Epithelial cell of esophagus (primary cell): Measurements from ENCODE around the gene EDC4.

ENCODE experiments used
- DNase-seq: peaks from one replicate; pipeline ENCODE4 v3.0.0; 2010; ENCODE audit warnings: low read depth
- H3K4me3 ChIP-seq: 2 replicates; pipeline ENCODE4 v1.5.1; 2011; ENCODE audit warnings: mild to moderate bottlenecking, low read length, control low read depth
- TF ChIP-seq, protein P1 (sequence below): IDR thresholded peaks from 2 replicates; pipeline ENCODE4 v1.5.1; 2011; ENCODE audit warnings: low read depth, mild to moderate bottlenecking, low read length, control low read depth, inconsistent platforms; ENCODE audit not compliant: insufficient read depth; ENCODE audit errors: missing control alignments

Gene EDC4

GRCh38 chr16:67930678-67931211 lies 57.9 kb downstream of the EDC4 start:
- H3K4me3 ChIP-seq, result no peak overlapping the region
- no peak for DNase-seq
- TF ChIP-seq, protein P1, sequence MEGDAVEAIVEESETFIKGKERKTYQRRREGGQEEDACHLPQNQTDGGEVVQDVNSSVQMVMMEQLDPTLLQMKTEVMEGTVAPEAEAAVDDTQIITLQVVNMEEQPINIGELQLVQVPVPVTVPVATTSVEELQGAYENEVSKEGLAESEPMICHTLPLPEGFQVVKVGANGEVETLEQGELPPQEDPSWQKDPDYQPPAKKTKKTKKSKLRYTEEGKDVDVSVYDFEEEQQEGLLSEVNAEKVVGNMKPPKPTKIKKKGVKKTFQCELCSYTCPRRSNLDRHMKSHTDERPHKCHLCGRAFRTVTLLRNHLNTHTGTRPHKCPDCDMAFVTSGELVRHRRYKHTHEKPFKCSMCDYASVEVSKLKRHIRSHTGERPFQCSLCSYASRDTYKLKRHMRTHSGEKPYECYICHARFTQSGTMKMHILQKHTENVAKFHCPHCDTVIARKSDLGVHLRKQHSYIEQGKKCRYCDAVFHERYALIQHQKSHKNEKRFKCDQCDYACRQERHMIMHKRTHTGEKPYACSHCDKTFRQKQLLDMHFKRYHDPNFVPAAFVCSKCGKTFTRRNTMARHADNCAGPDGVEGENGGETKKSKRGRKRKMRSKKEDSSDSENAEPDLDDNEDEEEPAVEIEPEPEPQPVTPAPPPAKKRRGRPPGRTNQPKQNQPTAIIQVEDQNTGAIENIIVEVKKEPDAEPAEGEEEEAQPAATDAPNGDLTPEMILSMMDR, result no peak
